PFSK-1 (cell line): ENCODE results near the gene MICU1.

Source experiments
- POLR2AphosphoS5 ChIP-seq: IDR thresholded peaks from 2 replicates; pipeline ENCODE4 v1.6.1; 2012; ENCODE audit warnings: low read depth, mild to moderate bottlenecking, control low read depth, low read length, moderate library complexity
- REST ChIP-seq, 2 experiments: IDR thresholded peaks; 2 replicates each; pipeline versions ENCODE4 v1.6.1 to v1.8.0; 2011 to 2012; ENCODE audit warnings: low read depth in 2 of 2, low read length in 2 of 2, control low read depth in 1 of 2, inconsistent platforms in 1 of 2, mild to moderate bottlenecking in 1 of 2, moderate library complexity in 1 of 2; ENCODE audit not compliant: insufficient read depth in 1 of 2

GRCh38 chr10:72334825-72335393, 291.0 kb downstream of the MICU1 start:
- TF ChIP-seq POLR2AphosphoS5 (no peak), REST (IDR thresholded peaks at IDR 0.05; ENCODE audit: insufficient read depth in 1 of 2, low read depth in 2 of 2, low read length in 2 of 2) (no peak)
